ENCODE results near the gene MLLT10. TPM values are rescaled to one million over a fixed set of nuclear protein-coding genes. Genes with fewer than 3 reads are reported as not detected.

MLLT10 gene
- total and polyA plus RNA-seq, 2 of the 8 experiments (the other 6 are each of a cell fraction or from before 2014, with no cell fraction given), result 53.1 to 62.1 TPM

DNA sequence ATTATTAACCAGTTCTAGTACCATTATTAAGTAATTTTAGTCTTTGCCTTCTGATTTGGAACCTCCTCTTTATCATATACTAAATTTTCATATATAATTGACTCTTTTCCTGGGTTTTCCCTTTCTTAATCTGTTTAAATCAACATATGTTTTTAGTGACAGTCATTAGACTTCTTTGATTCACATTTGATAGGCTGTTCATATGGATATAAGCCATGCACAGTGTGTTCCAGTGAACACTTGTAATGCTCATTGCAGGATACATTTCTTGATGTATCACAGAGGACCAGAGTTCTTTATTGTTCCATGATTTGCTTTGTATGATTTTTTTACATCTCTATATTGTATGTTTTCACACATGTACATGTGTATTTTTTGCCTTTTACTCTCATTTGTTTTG, 114.0 kb downstream of the MLLT10 start:
- Histone ChIP-seq H2BK5ac (ENCODE audit: low read depth, low read length) (no peak overlapping the region), H4K91ac (replicated peaks; ENCODE audit: insufficient read length, low read length) (no peak overlapping the region), H3K4me1 (replicated peaks in 1 of 4; ENCODE audit: control insufficient read depth in 3 of 4, insufficient read depth in 4 of 4, low read length in 3 of 4) (no peaks in the 10 kb centered on the region), H3K79me1 (ENCODE audit: low read depth, low read length) (no peaks in the 10 kb centered on the region), H3K9ac (replicated peaks in 1 of 4; ENCODE audit: extremely low read depth in 1 of 4, low read depth in 3 of 4, low read length in 3 of 4) (no peak overlapping the region), H3K9me3 (ENCODE audit: insufficient read depth in 2 of 2, low read depth in 1 of 2, low read length in 1 of 2) (no peaks in the 10 kb centered on the region), H3K18ac (ENCODE audit: extremely low read depth, low read length) (no peak overlapping the region), H3K27me3 (replicated peaks in 1 of 4; ENCODE audit: control insufficient read depth in 3 of 4, extremely low read depth in 1 of 4, insufficient read depth in 3 of 4, low read length in 3 of 4) (no peaks in the 10 kb centered on the region), H2AK5ac (ENCODE audit: low read depth, low read length) (no peak overlapping the region), H3K27ac (ENCODE audit: low read depth, low read length) (no peak overlapping the region), H4K5ac (ENCODE audit: insufficient read length, low read depth, low read length) (no peak overlapping the region), H3K23me2 (ENCODE audit: low read depth, low read length) (no peaks in the 10 kb centered on the region), H2BK120ac (replicated peaks; ENCODE audit: low read depth, low read length) (no peak overlapping the region), H3K23ac (ENCODE audit: insufficient read length) (no peak overlapping the region), H3K4me2 (ENCODE audit: insufficient read depth in 1 of 2, low read depth in 2 of 2, low read length in 2 of 2) (no peak overlapping the region), H3K4ac (replicated peaks; ENCODE audit: insufficient read length, low read depth, low read length) (no peak overlapping the region), H4K8ac (ENCODE audit: extremely low read depth, insufficient read depth, low read length) (no peak overlapping the region), H3K4me3 (ENCODE audit: extremely low read depth in 1 of 4, insufficient read depth in 2 of 4, low read depth in 3 of 4, low read length in 4 of 4) (no peak overlapping the region), H4K20me1 (replicated peaks in 1 of 2; ENCODE audit: control insufficient read depth in 1 of 2, insufficient read depth in 2 of 2, low read length in 2 of 2) (no peaks in the 10 kb centered on the region), H2BK12ac (ENCODE audit: low read depth, low read length) (no peak overlapping the region), H3K36me3 (ENCODE audit: control insufficient read depth in 2 of 4, insufficient read depth in 4 of 4, low read length in 3 of 4) (peaks cover 0 to 8% (median 4%) of the 10 kb centered on the region in 4 experiments; a peak in 2 of 8 replicates), H2BK20ac (ENCODE audit: low read length) (no peak overlapping the region), H2BK15ac (ENCODE audit: low read length) (no peak overlapping the region), H3K56ac (replicated peaks; ENCODE audit: insufficient read length, low read depth, low read length) (no peak overlapping the region), H3K14ac (ENCODE audit: insufficient read length) (no peak overlapping the region), H2AFZ (ENCODE audit: low read length) (no peak overlapping the region), H3K79me2 (ENCODE audit: control insufficient read depth in 1 of 2, insufficient read depth in 2 of 2, low read length in 2 of 2) (peaks cover 0 to 68% of the 10 kb centered on the region in 2 experiments; a peak in 2 of 4 replicates)
- TF ChIP-seq POU5F1 (IDR thresholded peaks at IDR 0.05; ENCODE audit: low read depth, low read length), result no peak
- TF ChIP-seq TAF1 (IDR thresholded peaks at IDR 0.05; ENCODE audit: low read depth, low read length), result no peak
- TF ChIP-seq, protein P1, sequence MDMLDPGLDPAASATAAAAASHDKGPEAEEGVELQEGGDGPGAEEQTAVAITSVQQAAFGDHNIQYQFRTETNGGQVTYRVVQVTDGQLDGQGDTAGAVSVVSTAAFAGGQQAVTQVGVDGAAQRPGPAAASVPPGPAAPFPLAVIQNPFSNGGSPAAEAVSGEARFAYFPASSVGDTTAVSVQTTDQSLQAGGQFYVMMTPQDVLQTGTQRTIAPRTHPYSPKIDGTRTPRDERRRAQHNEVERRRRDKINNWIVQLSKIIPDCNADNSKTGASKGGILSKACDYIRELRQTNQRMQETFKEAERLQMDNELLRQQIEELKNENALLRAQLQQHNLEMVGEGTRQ (IDR thresholded peaks at IDR 0.05; ENCODE audit: low read length), result no peak
- TF ChIP-seq FOSL1 (IDR thresholded peaks at IDR 0.05; ENCODE audit: insufficient read depth, low read depth, low read length), result no peak
- TF ChIP-seq JUND (IDR thresholded peaks at IDR 0.05; ENCODE audit: low read length), result no peak
- no peak for TF ChIP-seq KDM1A (IDR thresholded peaks at IDR 0.05; ENCODE audit: borderline replicate concordance, low read length)
- no peak for TF ChIP-seq NANOG (IDR thresholded peaks at IDR 0.05; ENCODE audit: insufficient read depth, low read depth, low read length, poor library complexity, severe bottlenecking)
- TF ChIP-seq TBP (IDR thresholded peaks at IDR 0.05; ENCODE audit: low read depth, low read length), result no peak
- no peak for TF ChIP-seq SIN3A (conservative IDR thresholded peaks at IDR 0.05 in 1 of 2, IDR thresholded peaks at IDR 0.05 in 1 of 2; ENCODE audit: low read depth in 1 of 2, low read length in 2 of 2)
- no peak for TF ChIP-seq CBX8 (IDR thresholded peaks at IDR 0.05; ENCODE audit: borderline replicate concordance, low read depth, low read length)
- TF ChIP-seq CHD1 (IDR thresholded peaks at IDR 0.05; ENCODE audit: low read depth, low read length), result no peak
- no peak for TF ChIP-seq BCL11A (IDR thresholded peaks at IDR 0.05; ENCODE audit: low read depth in 2 of 2, low read length in 2 of 2)
- no peak for TF ChIP-seq ASH2L (IDR thresholded peaks at IDR 0.05; ENCODE audit: low read length)
- no peak for TF ChIP-seq SP4 (IDR thresholded peaks at IDR 0.05; ENCODE audit: low read length)
- ChIA-PET CTCF (ENCODE audit: partially characterized antibody) (no interaction called here), POLR2A (ENCODE audit: partially characterized antibody) (interaction anchor here (1.0 kb wide), 1 partner anchor 10 kb away, joined by 3 read pairs; no protein-coding TSS in a partner anchor)
- no peak for FAIRE-seq
- no peak for DNase-seq (ENCODE audit: low read depth in 1 of 2, low spot score in 2 of 2)
